GM13976 (cell line): Measurements from ENCODE around the gene IMP3.
"Not testable (repeated sequence)": the region's sequence is repeated elsewhere in the genome, so short reads cannot be mapped to it uniquely, and the experiment has no call there.

ENCODE experiments used
- DNase-seq: peaks from one replicate; pipeline ENCODE4 v3.0.0; 2012; ENCODE audit warnings: low spot score
- CTCF ChIP-seq: IDR thresholded peaks from 2 replicates; pipeline ENCODE4 v1.5.1; 2012; ENCODE audit warnings: borderline replicate concordance, mild to moderate bottlenecking; ENCODE audit not compliant: insufficient read depth; ENCODE audit errors: extremely low read depth, missing control alignments, control extremely low read depth
- in situ Hi-C: fragments of 300-500 bp; cut with MboI; formaldehyde crosslinking; loops from one replicate; pipeline ENCODE4 v1.12.0; 2022; ENCODE audit warnings: low sequenced_read_pairs, mixed read lengths, inconsistent platforms; ENCODE audit not compliant: unreplicated experiment

The IMP3 gene

DNA sequence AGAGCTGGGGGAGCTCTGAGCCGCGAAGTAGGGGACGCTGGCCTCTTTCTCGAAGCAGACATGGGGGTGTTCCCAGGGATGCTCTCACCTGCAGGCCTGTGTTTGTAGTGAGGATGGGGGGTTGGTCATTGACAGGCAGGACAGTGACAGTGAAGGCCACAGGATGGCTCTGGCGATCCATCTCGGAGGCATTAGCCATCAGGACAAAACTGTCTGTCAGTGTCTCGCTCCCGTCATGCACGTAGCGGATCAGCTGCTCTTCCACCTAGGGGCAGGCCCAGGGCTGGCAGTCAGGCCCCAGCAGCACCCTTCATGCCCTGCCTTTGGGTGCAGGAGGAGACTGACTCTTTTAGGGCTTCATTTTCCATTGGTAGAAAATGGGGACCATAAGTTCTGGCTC is 44.6 kb upstream of the IMP3 start:
- in situ Hi-C loops, result no loop called here
- no peak for DNase-seq
- no peak for TF ChIP-seq CTCF

DNA sequence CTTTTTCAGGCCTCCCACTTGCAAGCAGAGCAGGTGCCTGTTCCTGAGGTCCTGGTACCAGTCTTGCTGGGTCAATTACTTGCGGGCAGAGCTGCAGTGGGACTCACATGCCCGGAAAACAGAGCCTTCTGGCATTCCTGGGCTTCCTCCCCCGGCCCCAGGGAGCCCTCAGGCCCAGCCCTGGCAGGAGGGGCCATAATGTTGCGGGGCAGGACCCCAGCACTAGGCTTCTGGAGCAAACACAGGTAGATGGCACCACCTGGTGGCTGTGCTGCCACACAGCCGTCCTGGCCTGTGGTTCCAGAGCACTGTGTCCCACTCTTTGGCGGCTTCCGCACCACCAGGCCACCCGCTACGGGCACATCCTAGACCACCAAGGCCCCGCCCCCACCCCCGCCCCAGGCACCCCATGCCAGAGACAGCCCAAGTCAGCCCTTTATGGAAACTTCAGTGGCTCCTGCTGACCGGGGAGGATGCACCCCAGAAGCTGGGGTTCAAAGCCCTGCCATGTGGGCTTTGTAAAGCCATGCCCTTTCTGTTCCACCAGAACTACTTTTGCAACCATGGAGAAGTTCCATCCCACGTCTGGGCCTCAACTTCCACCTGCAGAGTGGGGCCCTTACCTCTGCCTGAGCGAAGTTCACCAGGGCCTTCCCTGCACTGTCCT is 43.8 kb upstream of the IMP3 start:
- peak; percentile 84 for TF ChIP-seq CTCF
- in situ Hi-C loops, result not testable (repeated sequence)
- peak; percentile 90 for DNase-seq

- in situ Hi-C loops, result no loop called here
- no peak for TF ChIP-seq CTCF
- no peak for DNase-seq
Measured at GRCh38 chr15:75682181-75683135, 42.4 kb upstream of the IMP3 start.

GRCh38 chr15:75680007-75680789 is 40.2 kb upstream of the IMP3 start:
- in situ Hi-C loops, result no loop called here
- no peak for TF ChIP-seq CTCF
- DNase-seq, result no peak

- DNase-seq, in situ Hi-C loops: not testable (repeated sequence)
Measured at GRCh38 chr15:75678324-75678690, 38.3 kb upstream of the IMP3 start.

DNA sequence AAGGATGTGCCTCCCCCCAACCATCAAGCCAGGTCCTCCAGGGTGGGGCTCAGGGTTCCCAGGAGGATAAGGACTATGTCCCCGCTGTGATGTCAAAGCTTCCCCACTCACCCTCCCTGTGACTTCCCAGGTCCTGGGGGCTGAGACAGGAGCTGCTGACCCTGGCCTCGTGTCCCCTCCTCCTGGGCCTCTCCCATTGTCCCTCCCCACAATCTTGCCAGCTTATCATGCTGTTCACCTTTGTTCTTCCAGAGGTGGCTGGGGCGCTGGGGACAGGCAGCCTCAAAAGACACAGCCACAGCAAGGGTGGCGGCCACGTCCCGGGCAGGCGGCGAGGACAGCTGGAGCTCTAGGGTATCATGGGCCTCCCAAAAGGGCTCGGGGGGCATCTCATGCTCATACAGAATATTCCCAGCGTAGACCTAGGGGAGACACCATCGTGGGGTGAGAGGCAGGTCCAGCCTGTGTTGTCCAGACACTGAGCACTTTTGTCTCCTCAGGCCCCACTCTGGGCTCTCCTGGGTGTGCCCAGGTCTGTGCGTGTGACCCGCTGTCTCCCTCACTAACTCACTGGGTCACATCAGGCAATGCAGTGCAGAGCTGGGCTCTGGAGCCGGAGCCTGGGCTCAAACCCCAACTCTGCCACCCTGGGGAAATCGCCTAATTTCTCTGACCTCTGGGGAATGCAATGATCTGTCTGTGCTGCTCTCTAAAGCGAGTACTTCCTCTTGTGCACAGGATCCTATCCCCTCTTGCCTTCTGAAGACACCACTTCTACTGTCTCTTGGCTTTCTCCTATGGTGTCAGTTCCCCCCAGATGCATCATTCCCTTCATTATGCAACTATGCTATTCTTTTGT is 37.7 kb upstream of the IMP3 start:
- no peak for TF ChIP-seq CTCF
- in situ Hi-C loops, result no loop called here
- no peak for DNase-seq
